ENCODE results near the gene PLCH1.

GRCh38 chr3:155682426-155683343 lies 62.2 kb downstream of the PLCH1 start:
- TF ChIP-seq CTCF (IDR thresholded peaks at IDR 0.05), result no peak
- TF ChIP-seq POLR2A (IDR thresholded peaks at IDR 0.05), result no peak
- no peak for TF ChIP-seq EP300 (IDR thresholded peaks at IDR 0.05)

All from ovary (tissue), 3 donors.